ENCODE results near the gene LCE2B. TPM values are rescaled to one million over a fixed set of nuclear protein-coding genes. Genes with fewer than 3 reads are reported as not detected.
"Not testable (repeated sequence)": the region's sequence is repeated elsewhere in the genome, so short reads cannot be mapped to it uniquely, and the experiment has no call there.

LCE2B gene
- total and polyA plus RNA-seq, 12 donors: not detected

DNA sequence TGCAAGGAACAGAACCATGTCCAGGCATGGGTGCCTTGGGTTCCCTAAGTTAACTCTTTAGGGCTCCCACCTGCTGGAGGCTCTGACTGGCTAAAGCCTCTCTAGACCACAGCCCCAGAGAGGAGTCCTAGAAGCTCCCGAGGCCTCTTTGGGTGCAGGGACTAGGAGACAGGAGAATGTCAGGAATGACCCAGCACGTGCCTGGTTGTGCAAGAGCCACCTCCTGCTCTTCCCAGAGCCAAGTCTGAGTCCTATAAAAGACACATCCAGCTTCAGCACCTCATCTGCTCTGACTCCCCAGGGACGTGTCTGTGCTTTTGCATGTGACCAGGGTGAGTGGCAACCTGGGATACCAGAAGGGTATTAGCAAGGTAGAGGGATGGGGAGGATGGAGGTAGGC, 22.8 kb upstream of the LCE2B start, which contains the start of gene LCE2D:
Gene LCE2D, plus strand, starts transcription at position 283 of the 400 bp plus-strand sequence. CDS start 726 bp downstream, outside the sequence.
- Histone ChIP-seq H3K9me3 (replicated peaks in 1 of 3) (no peaks in the 10 kb centered on the region), H3K4me1 (replicated peaks in 1 of 2) (no peaks in the 10 kb centered on the region), H3K27me3 (peaks cover 3% of the 10 kb centered on the region), H3K27ac (no peak within 1 kb of the TSS), H3K4me3 (no peak within 1 kb of the TSS), H3K36me3 (replicated peaks in 1 of 2) (no peaks in the 10 kb centered on the region)
- intact Hi-C loops (cut with DNase I): no loop called here
- TF ChIP-seq POLR2A (IDR thresholded peaks at IDR 0.05) (no peak), CTCF (IDR thresholded peaks at IDR 0.05) (no peak)
- 44 to 71% (median 59%) methylated on average over 2 to 3 of the region's 3 CpGs for WGBS, 4 donors
- DNase-seq: no peak

- H3K36me3 ChIP-seq (replicated peaks in 1 of 2); intact Hi-C loops (cut with DNase I); DNase-seq; H3K9me3 ChIP-seq (replicated peaks in 1 of 3); H3K4me1 ChIP-seq (replicated peaks in 1 of 2); H3K4me3 ChIP-seq; H3K27ac ChIP-seq; H3K27me3 ChIP-seq: not testable (repeated sequence)
- WGBS, 4 donors: 84 to 90% (median 88%) methylated on average over 1 of the region's 1 CpG
Observed at GRCh38 chr1:152666171-152666570, 19.8 kb upstream of the LCE2B start.

DNA sequence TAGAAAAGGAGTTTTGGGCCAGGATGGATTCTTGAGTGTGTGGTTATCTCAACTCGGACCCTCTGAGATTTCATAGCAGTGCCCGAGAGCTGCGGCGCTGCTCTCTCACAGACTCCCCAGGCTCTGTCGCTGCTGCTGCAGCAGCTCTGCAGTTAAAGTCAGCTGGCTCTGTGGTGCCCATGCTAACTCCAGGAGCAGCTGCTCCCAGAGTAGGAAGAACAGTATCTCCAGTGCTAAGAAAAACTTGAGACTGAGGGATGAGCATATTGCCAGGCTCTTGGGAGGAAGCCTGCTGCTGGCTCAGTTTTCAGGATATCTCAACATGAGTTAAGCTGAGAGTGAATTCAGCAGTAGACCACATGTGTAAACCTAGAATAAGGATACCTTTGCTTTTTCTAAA, 18.3 kb upstream of the LCE2B start:
- no peak for DNase-seq
- 80 to 93% (median 83%) methylated on average over 5 of the region's 5 CpGs for WGBS, 4 donors
- H3K4me1 ChIP-seq (replicated peaks in 1 of 2): no peaks in the 10 kb centered on the region
- TF ChIP-seq POLR2A (IDR thresholded peaks at IDR 0.05): no peak
- TF ChIP-seq CTCF (IDR thresholded peaks at IDR 0.05): no peak
- H3K27me3 ChIP-seq: no peaks in the 10 kb centered on the region
- H3K4me3 ChIP-seq: no peak overlapping the region
- no peaks in the 10 kb centered on the region for H3K9me3 ChIP-seq (replicated peaks in 1 of 3)
- H3K27ac ChIP-seq: no peak overlapping the region
- intact Hi-C loops (cut with DNase I): no loop called here
- no peaks in the 10 kb centered on the region for H3K36me3 ChIP-seq (replicated peaks in 1 of 2)

DNA sequence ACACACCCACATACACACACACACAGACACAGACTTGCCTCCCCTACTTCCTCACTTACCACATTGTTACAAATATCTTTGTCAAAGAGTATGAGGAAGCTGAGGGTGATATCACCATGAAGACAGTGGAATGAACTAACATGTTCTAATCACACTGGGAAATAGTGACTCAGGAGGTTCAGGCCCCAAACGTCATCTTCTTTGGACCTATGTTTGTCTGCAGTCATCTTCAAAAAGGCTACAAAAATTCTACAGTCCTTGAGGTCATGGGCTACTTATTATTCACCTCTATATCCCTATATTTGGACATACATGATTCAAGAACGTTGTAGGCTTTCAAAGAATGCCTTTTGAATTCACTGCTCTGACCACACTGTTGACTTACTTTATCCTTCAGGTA, 12.9 kb upstream of the LCE2B start:
- H3K4me1 ChIP-seq (replicated peaks in 1 of 2): no peaks in the 10 kb centered on the region
- H3K9me3 ChIP-seq (replicated peaks in 1 of 3): no peaks in the 10 kb centered on the region
- no peak overlapping the region for H3K27ac ChIP-seq
- TF ChIP-seq CTCF (IDR thresholded peaks at IDR 0.05) (no peak), POLR2A (IDR thresholded peaks at IDR 0.05) (no peak)
- intact Hi-C loops (cut with DNase I): no loop called here
- DNase-seq: no peak
- 39 to 46% (median 42%) methylated on average over 2 of the region's 2 CpGs for WGBS, 4 donors
- H3K27me3 ChIP-seq: no peaks in the 10 kb centered on the region
- H3K4me3 ChIP-seq: no peak overlapping the region
- no peaks in the 10 kb centered on the region for H3K36me3 ChIP-seq (replicated peaks in 1 of 2)

GRCh38 chr1:152674983-152675382, 10.9 kb upstream of the LCE2B start, which contains the start of gene LCE2C:
LCE2C (plus strand) TSS chr1:152675279; CDS start chr1:152676016, 737 bp downstream.
- 75 to 83% (median 81%) methylated on average over 2 to 3 of the region's 3 CpGs; no CpG with 5 or more reads in 1 of the 4 donors for WGBS, 4 donors

More at GRCh38 chr1:152674983-152675382, 10.9 kb upstream of the LCE2B start, which contains the start of gene LCE2C:
- H3K27ac ChIP-seq; H3K27me3 ChIP-seq; H3K4me1 ChIP-seq (replicated peaks in 1 of 2); H3K36me3 ChIP-seq (replicated peaks in 1 of 2); H3K4me3 ChIP-seq; intact Hi-C loops (cut with DNase I); DNase-seq; H3K9me3 ChIP-seq (replicated peaks in 1 of 3): not testable (repeated sequence)

Data from adrenal gland (tissue), 12 donors.